PC-9 (cell line): Measurements from ENCODE around the gene RAD50. TPM values are rescaled to one million over a fixed set of nuclear protein-coding genes. Genes with fewer than 3 reads are reported as not detected.

Source experiments
- BruUV-seq: library from RNA; stranded (reverse); fragments of 400-500 nt; replicated peaks from 2 replicates; lab custom pipeline; 2021; lab: Mats Ljungman, UMichigan
- CTCF ChIA-PET: fragments of 300-600 bp; sonication (Branson Sonifier 250); formaldehyde crosslinking; loops from one replicate; lab custom pipeline; 2022; ENCODE audit warnings: antibody characterized with exemption; lab: Charles Lee
- POLR2A ChIA-PET: fragments of 300-600 bp; sonication (Branson Sonifier 250); formaldehyde crosslinking; loops from one replicate; lab custom pipeline; 2022; ENCODE audit warnings: antibody characterized with exemption; ENCODE audit not compliant: unreplicated experiment; lab: Charles Lee
- DNase-seq, 2 experiments: peaks; one replicate each; pipeline versions ENCODE4 v3.0.0 to v3.0.0-alpha.2; 2015 to 2022; ENCODE audit warnings: mixed read lengths in 1 of 2
- H2AFZ ChIP-seq: fragments of 200-600 bp; sonication (generic); 2 replicates; pipeline ENCODE4 v1.8.1; 2017; ENCODE audit warnings: antibody characterized with exemption
- H3F3A ChIP-seq: fragments of 200-600 bp; sonication (generic); 2 replicates; pipeline ENCODE4 v1.8.1; 2017; ENCODE audit warnings: antibody characterized with exemption, mild to moderate bottlenecking, low read depth; ENCODE audit not compliant: insufficient read depth
- H3K27ac ChIP-seq: fragments of 200-600 bp; sonication (generic); 2 replicates; pipeline ENCODE4 v1.6.1; 2016; ENCODE audit warnings: mixed run types
- H3K27me3 ChIP-seq: fragments of 200-600 bp; sonication (generic); 2 replicates; pipeline ENCODE4 v1.6.1; 2016; ENCODE audit warnings: low read depth, mixed run types; ENCODE audit not compliant: insufficient read depth
- H3K36me3 ChIP-seq: fragments of 200-600 bp; sonication (generic); 2 replicates; pipeline ENCODE4 v1.6.1; 2016; ENCODE audit warnings: low read depth, mixed run types
- H3K4me1 ChIP-seq: fragments of 200-600 bp; sonication (generic); replicated peaks from 2 replicates; pipeline ENCODE4 v1.6.1; 2016; ENCODE audit warnings: mixed run types; ENCODE audit not compliant: insufficient read depth
- H3K4me2 ChIP-seq: fragments of 200-600 bp; sonication (generic); 2 replicates; pipeline ENCODE4 v1.6.1; 2017; ENCODE audit warnings: mixed run types
- H3K4me3 ChIP-seq: fragments of 200-600 bp; sonication (generic); 2 replicates; pipeline ENCODE4 v1.6.1; 2016; ENCODE audit warnings: mixed run types
- H3K79me2 ChIP-seq: fragments of 200-600 bp; sonication (generic); 2 replicates; pipeline ENCODE4 v1.6.1; 2017; ENCODE audit warnings: low read depth, mixed run types
- H3K9me2 ChIP-seq: fragments of 200-600 bp; sonication (generic); 2 replicates; pipeline ENCODE4 v1.8.1; 2017; ENCODE audit warnings: mild to moderate bottlenecking; ENCODE audit not compliant: insufficient read depth
- H3K9me3 ChIP-seq: fragments of 200-600 bp; sonication (generic); 2 replicates; pipeline ENCODE4 v1.8.1; 2016; ENCODE audit warnings: low read depth; ENCODE audit not compliant: insufficient read depth
- H4K20me1 ChIP-seq: fragments of 200-600 bp; sonication (generic); 2 replicates; pipeline ENCODE4 v1.8.1; 2017; ENCODE audit not compliant: insufficient read depth
- EZH2 ChIP-seq: fragments of 200-600 bp; sonication (generic); IDR thresholded peaks from 2 replicates; pipeline ENCODE4 v1.8.0; 2017; ENCODE audit warnings: antibody characterized with exemption, low read depth
- intact Hi-C: fragments of 100-400 bp; cut with micrococcal nuclease; formaldehyde crosslinking; loops from one replicate; pipeline ENCODE4 v1.10.0; 2022; ENCODE audit not compliant: unreplicated experiment
- total RNA-seq: library from RNA; stranded (reverse); gene quantifications from 2 replicates; pipeline ENCODE4 v1.2.3, GENCODE V29; 2021
- TF ChIP-seq, protein P1 (sequence below): fragments of 200-600 bp; sonication (generic); conservative IDR thresholded peaks from 2 replicates; pipeline ENCODE4 v1.6.1; 2017; ENCODE audit warnings: mixed run types, antibody characterized with exemption, mild to moderate bottlenecking, moderate library complexity

RAD50 gene
- total RNA-seq, 1 experiment from 2014 or later: 42.2 TPM

DNA sequence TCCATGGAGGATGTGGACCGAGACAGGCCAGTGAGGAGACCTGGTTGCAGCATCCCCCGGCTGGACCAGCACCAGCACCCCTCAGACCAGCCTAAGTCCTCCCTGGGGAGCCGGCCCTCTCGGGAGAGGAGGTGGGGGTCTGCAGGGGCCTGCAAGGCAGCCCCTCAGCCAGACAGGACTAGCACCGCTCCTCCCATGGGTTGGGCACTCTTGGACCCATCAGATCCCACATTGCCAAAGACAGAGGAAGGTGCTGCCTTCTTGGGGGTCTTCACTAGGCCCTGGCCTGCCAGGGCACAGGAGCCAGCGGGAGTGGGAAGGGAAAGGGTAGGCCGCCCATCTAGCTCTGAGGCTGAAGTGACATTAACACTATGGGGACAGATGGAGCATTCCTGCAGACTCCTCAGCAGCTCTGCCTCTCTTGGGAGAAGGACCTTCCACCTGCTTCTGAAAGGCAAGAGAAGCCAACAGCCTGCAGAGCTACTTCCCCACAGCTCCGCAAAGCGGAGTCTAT lies 108.0 kb downstream of the RAD50 start:
- BruUV-seq: no TSS peak
- no peak overlapping the region for H3K27ac ChIP-seq
- no peaks in the 10 kb centered on the region for H3K36me3 ChIP-seq
- no peak overlapping the region for H2AFZ ChIP-seq
- no peaks in the 10 kb centered on the region for H3K9me2 ChIP-seq
- H3K27me3 ChIP-seq: no peaks in the 10 kb centered on the region
- no peaks in the 10 kb centered on the region for H3K9me3 ChIP-seq
- no peaks in the 10 kb centered on the region for H3F3A ChIP-seq
- TF ChIP-seq EZH2: no peak
- TF ChIP-seq, protein P1, sequence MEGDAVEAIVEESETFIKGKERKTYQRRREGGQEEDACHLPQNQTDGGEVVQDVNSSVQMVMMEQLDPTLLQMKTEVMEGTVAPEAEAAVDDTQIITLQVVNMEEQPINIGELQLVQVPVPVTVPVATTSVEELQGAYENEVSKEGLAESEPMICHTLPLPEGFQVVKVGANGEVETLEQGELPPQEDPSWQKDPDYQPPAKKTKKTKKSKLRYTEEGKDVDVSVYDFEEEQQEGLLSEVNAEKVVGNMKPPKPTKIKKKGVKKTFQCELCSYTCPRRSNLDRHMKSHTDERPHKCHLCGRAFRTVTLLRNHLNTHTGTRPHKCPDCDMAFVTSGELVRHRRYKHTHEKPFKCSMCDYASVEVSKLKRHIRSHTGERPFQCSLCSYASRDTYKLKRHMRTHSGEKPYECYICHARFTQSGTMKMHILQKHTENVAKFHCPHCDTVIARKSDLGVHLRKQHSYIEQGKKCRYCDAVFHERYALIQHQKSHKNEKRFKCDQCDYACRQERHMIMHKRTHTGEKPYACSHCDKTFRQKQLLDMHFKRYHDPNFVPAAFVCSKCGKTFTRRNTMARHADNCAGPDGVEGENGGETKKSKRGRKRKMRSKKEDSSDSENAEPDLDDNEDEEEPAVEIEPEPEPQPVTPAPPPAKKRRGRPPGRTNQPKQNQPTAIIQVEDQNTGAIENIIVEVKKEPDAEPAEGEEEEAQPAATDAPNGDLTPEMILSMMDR: no peak
- ChIA-PET CTCF (no interaction called here), POLR2A (no interaction called here)
- no peaks in the 10 kb centered on the region for H4K20me1 ChIP-seq
- H3K79me2 ChIP-seq: no peaks in the 10 kb centered on the region
- H3K4me2 ChIP-seq: no peak overlapping the region
- no peak overlapping the region for H3K4me3 ChIP-seq
- DNase-seq: no peak
- intact Hi-C loops: no loop called here
- no peaks in the 10 kb centered on the region for H3K4me1 ChIP-seq

DNA sequence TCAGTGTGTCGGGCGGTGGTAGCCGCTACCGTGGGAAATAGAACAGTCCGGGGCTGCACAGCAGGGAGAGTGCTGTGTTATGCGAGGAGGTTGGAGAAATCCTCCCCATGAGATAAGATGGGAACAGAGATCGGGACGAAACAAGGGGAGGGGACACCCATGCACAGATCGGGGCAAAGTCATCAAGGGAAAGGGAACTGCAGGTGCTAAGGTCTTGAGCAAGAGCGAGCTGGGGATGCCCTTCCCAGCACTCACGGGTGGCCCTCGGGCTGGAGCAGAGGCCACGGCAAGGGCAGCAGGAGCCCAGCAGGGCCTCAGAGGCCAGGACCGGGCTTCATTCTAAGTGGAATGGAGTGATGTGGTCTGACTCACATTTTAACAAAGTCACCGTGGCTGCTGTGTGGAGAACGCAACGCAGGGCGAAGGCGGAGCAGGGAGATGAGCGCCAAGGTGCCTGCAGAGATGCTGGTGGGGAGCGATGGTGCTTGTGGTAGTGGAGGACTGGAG lies 108.8 kb downstream of the RAD50 start:
- H3K4me1 ChIP-seq: no peaks in the 10 kb centered on the region
- no peaks in the 10 kb centered on the region for H3K9me3 ChIP-seq
- ChIA-PET POLR2A (no interaction called here), CTCF (no interaction called here)
- no peaks in the 10 kb centered on the region for H3K27me3 ChIP-seq
- H3K36me3 ChIP-seq: no peaks in the 10 kb centered on the region
- no peak for DNase-seq
- no peak overlapping the region for H2AFZ ChIP-seq
- no TSS peak for BruUV-seq
- no peak overlapping the region for H3K4me2 ChIP-seq
- H3K4me3 ChIP-seq: no peak overlapping the region
- no peaks in the 10 kb centered on the region for H3F3A ChIP-seq
- TF ChIP-seq EZH2: no peak
- TF ChIP-seq, protein P1: no peak
- no peaks in the 10 kb centered on the region for H3K9me2 ChIP-seq
- H3K27ac ChIP-seq: no peak overlapping the region
- H3K79me2 ChIP-seq: no peaks in the 10 kb centered on the region
- no peaks in the 10 kb centered on the region for H4K20me1 ChIP-seq
- intact Hi-C loops: no loop called here

GRCh38 chr5:132666310-132667123 lies 109.7 kb downstream of the RAD50 start:
- Histone ChIP-seq H3K4me3 (no peak overlapping the region), H4K20me1 (no peaks in the 10 kb centered on the region), H3K4me1 (no peaks in the 10 kb centered on the region), H3K27ac (no peak overlapping the region), H3K9me3 (no peaks in the 10 kb centered on the region), H3K9me2 (no peaks in the 10 kb centered on the region), H3K27me3 (no peaks in the 10 kb centered on the region), H3K79me2 (no peaks in the 10 kb centered on the region), H3K4me2 (no peak overlapping the region), H3K36me3 (no peaks in the 10 kb centered on the region), H3F3A (no peaks in the 10 kb centered on the region), H2AFZ (no peak overlapping the region)
- TF ChIP-seq, protein P1: no peak
- no peak for TF ChIP-seq EZH2
- intact Hi-C loops: no loop called here
- no peak for DNase-seq
- CTCF ChIA-PET: no interaction called here
- POLR2A ChIA-PET: no interaction called here
- BruUV-seq: no TSS peak
